K562 (cell line): ENCODE data around the gene DENND4C. TPM values are rescaled to one million over a fixed set of nuclear protein-coding genes. Genes with fewer than 3 reads are reported as not detected.
A peak's percentile ranks its signal among the peaks of the same experiment; 100 is the strongest.

ENCODE experiments used
- ATAC-seq: fragments of 200-7000 bp; cut with Tn5 transposase; 3 replicates; pipeline ENCODE4 v1.9.1; 2020; ENCODE audit warnings: moderate library complexity
- BruUV-seq: library from RNA; stranded (reverse); fragments of 400-500 nt; replicated peaks from 2 replicates; lab custom pipeline; 2021; lab: Mats Ljungman, UMichigan
- CTCF ChIA-PET: fragments of 300-600 bp; formaldehyde crosslinking; extraction: SDS; loops from one replicate; lab custom pipeline; 2021; ENCODE audit warnings: low intra/inter-chr PET ratio; lab: Yijun Ruan, JAX
- POLR2A ChIA-PET: fragments of 300-600, 350-650 bp; sonication (Branson Sonifier 250); formaldehyde crosslinking; extraction: SDS; loops from one replicate; lab custom pipeline; 2021; ENCODE audit warnings: antibody characterized with exemption, inconsistent platforms; lab: Yijun Ruan, JAX
- DNase-seq, 4 experiments: peaks; one replicate each; pipeline versions ENCODE4 v3.0.0 to v3.0.0-alpha.2; 2011 to 2018; ENCODE audit warnings: low spot score in 3 of 4, mixed read lengths in 3 of 4; ENCODE audit errors: extremely low read depth in 1 of 4
- FAIRE-seq: peaks from 2 replicates; lab custom pipeline; 2011; peaks lifted over from hg19 to GRCh38; lab: Jason Lieb, UNC
- H2AFZ ChIP-seq: 2 replicates; pipeline ENCODE4 v1.6.0; 2011; ENCODE audit warnings: low read depth, low read length, control low read depth, inconsistent platforms
- H3K27ac ChIP-seq: fragments of 200-600 bp; 3 replicates; pipeline ENCODE4 v1.8.0; 2011; ENCODE audit warnings: low read depth, mild to moderate bottlenecking, control low read depth, inconsistent platforms, low read length, moderate library complexity, mixed read lengths; ENCODE audit errors: extremely low read depth
- H3K27me3 ChIP-seq, 2 experiments: fragments of 300-600 bp in 1 of 2; 2 replicates in 1 of 2; 3 replicates in 1 of 2; pipeline versions ENCODE4 v1.6.0 to v1.8.0; 2011; ENCODE audit warnings: inconsistent platforms in 2 of 2, low read length in 2 of 2, mild to moderate bottlenecking in 1 of 2, mixed read lengths in 1 of 2, moderate library complexity in 1 of 2; ENCODE audit not compliant: control insufficient read depth in 2 of 2, insufficient read depth in 2 of 2
- H3K36me3 ChIP-seq: fragments of 300-600 bp; 3 replicates; pipeline ENCODE4 v1.8.0; 2011; ENCODE audit warnings: mild to moderate bottlenecking, low read length, inconsistent platforms; ENCODE audit not compliant: control insufficient read depth, insufficient read depth
- H3K4me1 ChIP-seq, 2 experiments: fragments of 200-600 bp in 1 of 2; replicated peaks in 1 of 2; 2 replicates in 1 of 2; 3 replicates in 1 of 2; pipeline versions ENCODE4 v1.5.1 to v1.8.0; 2011; ENCODE audit warnings: inconsistent platforms in 2 of 2, low read length in 2 of 2, mild to moderate bottlenecking in 1 of 2, mixed read lengths in 1 of 2, moderate library complexity in 1 of 2; ENCODE audit not compliant: control insufficient read depth in 2 of 2, insufficient read depth in 2 of 2
- H3K4me2 ChIP-seq: 2 replicates; pipeline ENCODE4 v1.6.1; 2011; ENCODE audit warnings: low read length, control low read depth, inconsistent platforms, mixed read lengths; ENCODE audit not compliant: insufficient read depth
- H3K4me3 ChIP-seq: fragments of 200-600 bp; sonication (generic), shearing (Covaris generic); 2 replicates; pipeline ENCODE4 v1.5.1; 2016; ENCODE audit warnings: control low read depth, inconsistent platforms
- H3K79me2 ChIP-seq: fragments of 200-600 bp; 3 replicates; pipeline ENCODE4 v1.8.0; 2011; ENCODE audit warnings: low read length, inconsistent platforms; ENCODE audit not compliant: control insufficient read depth, insufficient read depth
- H3K9ac ChIP-seq, 2 experiments: 2 replicates each; pipeline versions ENCODE4 v1.6.0 to v1.6.1; 2011; ENCODE audit warnings: low read depth in 2 of 2, low read length in 2 of 2, control low read depth in 1 of 2, inconsistent platforms in 1 of 2, mild to moderate bottlenecking in 1 of 2, mixed read lengths in 1 of 2; ENCODE audit not compliant: insufficient read depth in 1 of 2
- H3K9me1 ChIP-seq: one replicate; pipeline ENCODE4 v1.6.0; 2011; ENCODE audit warnings: inconsistent platforms, mild to moderate bottlenecking, low read length, moderate library complexity; ENCODE audit not compliant: control insufficient read depth, insufficient read depth
- H3K9me3 ChIP-seq: replicated peaks from 2 replicates; pipeline ENCODE4 v1.5.1; 2011; ENCODE audit warnings: low read depth, low read length, inconsistent platforms; ENCODE audit not compliant: control insufficient read depth, insufficient read depth
- H4K20me1 ChIP-seq: replicated peaks from 2 replicates; pipeline ENCODE4 v1.6.1; 2011; ENCODE audit warnings: low read length, inconsistent platforms, mixed read lengths; ENCODE audit not compliant: control insufficient read depth, insufficient read depth
- KHSRP ChIP-seq: fragments of 450-650 bp; IDR thresholded peaks from 2 replicates; pipeline ENCODE4 v1.6.1; 2017
- MEF2A ChIP-seq: IDR thresholded peaks from 2 replicates; pipeline ENCODE4 v1.6.1; 2011; ENCODE audit warnings: low read depth, mild to moderate bottlenecking, low read length, moderate library complexity; ENCODE audit not compliant: control insufficient read depth
- PML ChIP-seq: IDR thresholded peaks from 2 replicates; pipeline ENCODE4 v1.6.1; 2012; ENCODE audit warnings: low read length, inconsistent platforms
- POLR2A ChIP-seq: fragments of 450-650 bp; conservative IDR thresholded peaks from 2 replicates; pipeline ENCODE4 v1.6.1; 2016
- POLR2AphosphoS2 ChIP-seq: IDR thresholded peaks from 2 replicates; pipeline ENCODE4 v1.6.1; 2012; ENCODE audit warnings: low read length, improper control_type of control experiment
- POLR2G ChIP-seq: fragments of 200-400 bp; formaldehyde crosslinking; IDR thresholded peaks from 2 replicates; pipeline ENCODE4 v1.6.1; 2017; ENCODE audit warnings: low read depth, mild to moderate bottlenecking, antibody characterized with exemption, low read length, moderate library complexity
- RBFOX2 ChIP-seq: fragments of 200-400 bp; formaldehyde crosslinking; IDR thresholded peaks from 2 replicates; pipeline ENCODE4 v1.6.1; 2017; ENCODE audit warnings: low read depth, mild to moderate bottlenecking, low read length, moderate library complexity
- SLC30A9 ChIP-seq: fragments of 250-450 bp; sonication (Bioruptor Pico); IDR thresholded peaks from 2 replicates; pipeline ENCODE4 v1.8.0; 2022; ENCODE audit warnings: mild to moderate bottlenecking, moderate library complexity
- SPI1 ChIP-seq: IDR thresholded peaks from 2 replicates; pipeline ENCODE4 v1.6.1; 2011; ENCODE audit warnings: low read depth, low read length, control low read depth, borderline replicate concordance
- YBX1 ChIP-seq: fragments of 450-650 bp; IDR thresholded peaks from 2 replicates; pipeline ENCODE4 v1.7.1; 2016; ENCODE audit warnings: mild to moderate bottlenecking
- ZNF41 ChIP-seq: fragments of 250-450 bp; sonication (Bioruptor Pico); conservative IDR thresholded peaks from 2 replicates; pipeline ENCODE4 v1.4.0; 2020; ENCODE audit warnings: mild to moderate bottlenecking
- WGBS: fragments of 100-300 bp; shearing (Covaris generic); methylation state at CpG from one replicate; pipeline ENCODE4 v1.1.6; 2016; ENCODE audit warnings: low coverage, mixed read lengths; ENCODE audit not compliant: insufficient coverage; ENCODE audit errors: missing lambda C conversion rate; 5-methylcytosine and 5-hydroxymethylcytosine counted together
- in situ Hi-C: fragments of 300-500 bp; cut with MboI; formaldehyde crosslinking; loops from 4 replicates; pipeline ENCODE4 v1.15.0; 2018; ENCODE audit warnings: inconsistent platforms, mixed read lengths
- intact Hi-C: fragments of 100-400 bp; cut with micrococcal nuclease; formaldehyde crosslinking; loops from 2 replicates; pipeline ENCODE4 v1.14.2; 2022
- polyA plus RNA-seq, 8 experiments: library from polyadenylated mRNA; depleted of rRNA in 4 of 8; stranded (reverse) in 5 of 8; unstranded in 3 of 8; fragments of >200 nt; fragmentation: Nextera tagmentation in 2 of 8; fragmentation: Illumina TruSeq in 1 of 8; extraction: Ambion mirVana in 2 of 8; extraction: Trizol in 1 of 8; gene quantifications; 2 replicates each; pipeline versions ENCODE4 v1.2.1 to v1.2.3, GENCODE V29; 2011 to 2014; ENCODE audit warnings: inconsistent platforms in 1 of 8, missing spikeins in 1 of 8
- total RNA-seq, 7 experiments: library from RNA; depleted of rRNA in 6 of 7; stranded (reverse); fragments of >200 nt in 6 of 7; fragmentation: Illumina TruSeq in 2 of 7; extraction: Trizol in 2 of 7; gene quantifications; 2 replicates each; pipeline versions ENCODE4 v1.2.1 to v1.2.3, GENCODE V29; 2011 to 2021; ENCODE audit warnings: low replicate concordance in 1 of 7
- TF ChIP-seq, protein P1 (sequence below): fragments of 450-650 bp; conservative IDR thresholded peaks from 2 replicates; pipeline ENCODE4 v1.6.1; 2016; ENCODE audit warnings: missing genetic modification characterization, low read depth, mild to moderate bottlenecking, missing compliant biosample characterization, moderate library complexity

Gene DENND4C
- total and polyA plus RNA-seq, 9 of the 15 experiments (the other 6 are each of a cell fraction or from before 2014, with no cell fraction given) = 4.8 to 31.8 (median 13.9) TPM

DNA sequence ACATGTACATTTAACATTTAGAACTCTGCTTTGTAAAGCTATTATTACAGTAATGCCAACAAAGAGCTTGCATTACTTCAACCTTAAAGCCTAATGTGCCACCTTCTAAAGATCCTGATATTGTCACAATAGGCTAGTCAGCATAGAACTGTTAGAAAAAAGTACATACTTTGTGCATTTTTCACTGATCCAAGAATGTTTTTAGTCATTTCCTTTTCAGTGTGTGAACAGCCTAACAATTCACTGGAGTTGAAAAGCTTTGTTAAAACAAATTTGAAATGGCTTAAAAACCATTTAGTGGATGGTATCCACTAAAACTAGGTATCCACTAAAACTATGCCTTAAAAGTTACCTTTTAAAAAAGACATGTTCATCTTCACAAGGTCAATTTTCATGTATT, 145.0 kb downstream of the DENND4C start:
- no peak for DNase-seq
- ATAC-seq = no peak
- FAIRE-seq = no peak
- H4K20me1 ChIP-seq = 0 out of 2 replicates have a peak, but pooled peaks cover 11% of the 10 kb centered on the region
- H3K27me3 ChIP-seq = no peaks in the 10 kb centered on the region
- peaks cover 42% of the 10 kb centered on the region for H3K79me2 ChIP-seq
- peaks cover 75% of the 10 kb centered on the region for H3K36me3 ChIP-seq
- BruUV-seq = no TSS peak
- POLR2A ChIA-PET = interaction anchor here (2.4 kb wide), 1 partner anchor 9 kb away, joined by 8 read pairs; no protein-coding TSS in a partner anchor
- no peaks in the 10 kb centered on the region; a peak in 1 of 5 replicates for H3K4me1 ChIP-seq
- intact Hi-C loops (loop anchor here (5.0 kb wide), 1 partner anchor 143 kb away; the partner anchor contains the start of gene DENND4C), in situ Hi-C loops (no loop called here)
- H3K27ac ChIP-seq = peak overlapping the region; percentile 9; the same call in 1 of the 3 replicates
- H3K9ac ChIP-seq = no peak overlapping the region; a peak in 1 of 4 replicates
- no peaks in the 10 kb centered on the region for H3K9me1 ChIP-seq
- no peak for TF ChIP-seq RBFOX2
- TF ChIP-seq PML = 0 out of 2 replicates have a peak, but pooled peaks have one; percentile 6
- TF ChIP-seq YBX1 = no peak
- TF ChIP-seq, all 486 proteins: peak for 1
- Histone ChIP-seq H3K4me2 (no peak overlapping the region), H2AFZ (no peak overlapping the region), H3K4me3 (no peak overlapping the region), H3K9me3 (no peaks in the 10 kb centered on the region)
- CTCF ChIA-PET = no interaction called here

DNA sequence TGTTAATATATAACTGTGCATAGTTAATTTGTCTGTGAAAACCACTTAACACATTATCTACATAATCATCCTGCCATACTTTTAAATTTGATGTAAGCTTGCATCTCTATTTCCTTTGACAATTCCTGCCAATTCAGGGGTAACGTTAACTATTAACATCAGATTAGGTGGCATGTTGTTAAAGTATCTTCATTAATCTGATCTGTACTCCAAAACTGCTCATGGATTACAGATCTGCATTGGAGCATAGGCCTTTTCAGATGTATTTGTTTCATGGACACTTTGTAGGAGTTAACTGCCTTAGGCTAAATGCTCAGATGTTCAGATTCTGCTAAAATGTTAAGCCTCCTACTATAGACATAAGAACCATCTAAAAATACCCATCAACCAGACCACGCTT, 146.4 kb downstream of the DENND4C start:
- ChIA-PET POLR2A (interaction anchor here (2.4 kb wide), 1 partner anchor 11 kb away, joined by 8 read pairs; no protein-coding TSS in a partner anchor), CTCF (no interaction called here)
- BruUV-seq = no TSS peak
- H3K9ac ChIP-seq = peak overlapping the region in 1 of 2 experiments; percentile 84; a peak in 1 of 4 replicates
- no peaks in the 10 kb centered on the region for H3K9me3 ChIP-seq
- H3K4me2 ChIP-seq = peak overlapping the region; percentile 95
- ATAC-seq = no peak
- in situ Hi-C loops = no loop called here
- DNase-seq = no peak
- no peak overlapping the region for H3K27ac ChIP-seq
- H3K9me1 ChIP-seq = no peaks in the 10 kb centered on the region
- H3K27me3 ChIP-seq = no peaks in the 10 kb centered on the region
- no peaks in the 10 kb centered on the region; a peak in 2 of 5 replicates for H3K4me1 ChIP-seq
- no peak overlapping the region for H2AFZ ChIP-seq
- no peak for FAIRE-seq
- H3K36me3 ChIP-seq = peaks cover 69% of the 10 kb centered on the region
- 74% methylated on average over 2 of the region's 2 CpGs for WGBS
- intact Hi-C loops = loop anchor here (5.0 kb wide), 1 partner anchor 145 kb away; the partner anchor contains the start of gene DENND4C
- H3K4me3 ChIP-seq = peak overlapping the region; percentile 92; the same call in 1 of the 2 replicates
- H3K79me2 ChIP-seq = peaks cover 53% of the 10 kb centered on the region
- TF ChIP-seq ZNF41 (CRISPR knock-in tag) (no peak), SPI1 (no peak), RBFOX2 (peak; percentile 50), POLR2A (0 out of 2 replicates have a peak, but pooled peaks have one; percentile 18), POLR2AphosphoS2 (peak; percentile 78; the same call in 1 of the 2 replicates), MEF2A (no peak), SLC30A9 (CRISPR knock-in tag) (no peak), KHSRP (no peak), POLR2G (0 out of 2 replicates have a peak, but pooled peaks have one; percentile 25)
- TF ChIP-seq, protein P1, sequence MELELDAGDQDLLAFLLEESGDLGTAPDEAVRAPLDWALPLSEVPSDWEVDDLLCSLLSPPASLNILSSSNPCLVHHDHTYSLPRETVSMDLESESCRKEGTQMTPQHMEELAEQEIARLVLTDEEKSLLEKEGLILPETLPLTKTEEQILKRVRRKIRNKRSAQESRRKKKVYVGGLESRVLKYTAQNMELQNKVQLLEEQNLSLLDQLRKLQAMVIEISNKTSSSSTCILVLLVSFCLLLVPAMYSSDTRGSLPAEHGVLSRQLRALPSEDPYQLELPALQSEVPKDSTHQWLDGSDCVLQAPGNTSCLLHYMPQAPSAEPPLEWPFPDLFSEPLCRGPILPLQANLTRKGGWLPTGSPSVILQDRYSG (tag) = no peak
- TF ChIP-seq, all 486 proteins: peak for 4
- 0 out of 2 replicates have a peak, but pooled peaks cover 11% of the 10 kb centered on the region for H4K20me1 ChIP-seq
